Lower leg skin (tissue), 3 donors: ENCODE measurements around the gene RAI2.

ENCODE experiments used
- CTCF ChIP-seq, 3 donors: fragments of 450-650 bp; IDR thresholded peaks; one replicate each; pipeline ENCODE4 v1.5.1; 2016; ENCODE audit warnings: antibody characterized with exemption in 3 of 3, mild to moderate bottlenecking in 3 of 3, moderate library complexity in 2 of 3
- POLR2A ChIP-seq, 2 donors: fragments of 450-650 bp; IDR thresholded peaks; one replicate each; pipeline ENCODE4 v1.6.1; 2016 to 2017; ENCODE audit warnings: antibody characterized with exemption in 2 of 2, mild to moderate bottlenecking in 1 of 2, moderate library complexity in 1 of 2

- TF ChIP-seq CTCF (IDR thresholded peaks at IDR 0.05) = no peak
- no peak for TF ChIP-seq POLR2A (IDR thresholded peaks at IDR 0.05)
These were observed 18.2 kb downstream of the RAI2 start for GRCh38 chrX:17842769-17843525.
